HT1080 (cell line): ENCODE measurements around the gene MASP2. TPM values are rescaled to one million over a fixed set of nuclear protein-coding genes. Genes with fewer than 3 reads are reported as not detected.

ENCODE experiments used
- DNase-seq: peaks from one replicate; pipeline ENCODE4 v3.0.0-alpha.2; 2015; ENCODE audit warnings: low read depth
- total RNA-seq: library from RNA; depleted of rRNA; stranded (reverse); fragments of >200 nt; shearing (Covaris generic); gene quantifications from 2 replicates; pipeline ENCODE4 v1.2.3, GENCODE V29; 2014; rRNA removed

MASP2 gene
- total RNA-seq, 1 experiment from 2014 or later: not detected

- DNase-seq: no peak
Observed at GRCh38 chr1:10990828-10991227, 56.2 kb downstream of the MASP2 start.

- DNase-seq: peak; percentile 48
Observed at GRCh38 chr1:10989920-10990516, 57.0 kb downstream of the MASP2 start.

GRCh38 chr1:10989095-10989494 lies 57.9 kb downstream of the MASP2 start:
- DNase-seq: no peak

GRCh38 chr1:10987840-10988417 lies 59.1 kb downstream of the MASP2 start:
- DNase-seq: no peak

- no peak for DNase-seq
Observed at GRCh38 chr1:10986525-10986890, 60.5 kb downstream of the MASP2 start.

GRCh38 chr1:10980841-10981727 lies 66.0 kb downstream of the MASP2 start:
- DNase-seq: no peak

GRCh38 chr1:10980094-10980577 lies 66.9 kb downstream of the MASP2 start:
- peak; percentile 55 for DNase-seq

GRCh38 chr1:10979483-10979920 lies 67.5 kb downstream of the MASP2 start:
- peak; percentile 75 for DNase-seq

GRCh38 chr1:10978719-10979118 lies 68.3 kb downstream of the MASP2 start:
- no peak for DNase-seq

Other genes starting within 250 kb of the MASP2 start
- 70.1 and 84.6 TPM in 2 replicates for gene TARDBP, start 34.6 kb downstream of the MASP2 start, total RNA-seq
- 75.6 and 155 TPM in 2 replicates for gene SRM, start 12.8 kb upstream of the MASP2 start, total RNA-seq
- gene EXOSC10, start 52.6 kb upstream of the MASP2 start, total RNA-seq: 80.8 and 84.8 TPM in 2 replicates
- gene ANGPTL7, start 142.1 kb upstream of the MASP2 start, total RNA-seq: not detected in 2 replicates
- gene MTOR, start 215.3 kb upstream of the MASP2 start, total RNA-seq: 33.6 and 45.2 TPM in 2 replicates
- gene UBIAD1, start 226.0 kb upstream of the MASP2 start, total RNA-seq: 19.0 and 21.2 TPM in 2 replicates